ENCODE measurements around the gene ZNF236. TPM values are rescaled to one million over a fixed set of nuclear protein-coding genes. Genes with fewer than 3 reads are reported as not detected.

The ZNF236 gene
- total and polyA plus RNA-seq, 2 donors (not counting 3 experiments of a cell fraction or from before 2014, with no cell fraction given): 4.5 to 14.7 TPM

GRCh38 chr18:76839086-76839794 lies 16.9 kb downstream of the ZNF236 start:
- Histone ChIP-seq H3K9me3 (replicated peaks; ENCODE audit: control insufficient read depth, insufficient read depth, low read length) (no peaks in the 10 kb centered on the region), H3K27me3 (ENCODE audit: control insufficient read depth in 2 of 2, insufficient read depth in 2 of 2, low read length in 2 of 2) (no peaks in the 10 kb centered on the region), H3K36me3 (ENCODE audit: control insufficient read depth in 2 of 2, extremely low read depth in 1 of 2, insufficient read depth in 2 of 2, low read length in 2 of 2) (no peaks in the 10 kb centered on the region), H3K9ac (replicated peaks; ENCODE audit: extremely low read depth, insufficient read depth, low read length) (no peak overlapping the region), H3K79me2 (ENCODE audit: control insufficient read depth, insufficient read depth, low read length) (peaks cover 39% of the 10 kb centered on the region), H3K4me2 (ENCODE audit: insufficient read depth, low read length) (no peak overlapping the region), H3K27ac (ENCODE audit: insufficient read depth, low read depth, low read length) (no peak overlapping the region), H3K9me1 (replicated peaks; ENCODE audit: control insufficient read depth, extremely low read depth, insufficient read depth, low read length) (no peaks in the 10 kb centered on the region), H3K4me3 (replicated peaks in 1 of 3; ENCODE audit: insufficient read depth in 1 of 3, low read depth in 1 of 3, low read length in 3 of 3) (no peak overlapping the region), H2AFZ (ENCODE audit: low read depth, low read length) (no peak overlapping the region), H3K4me1 (ENCODE audit: control insufficient read depth, extremely low read depth, insufficient read depth, low read length) (peaks cover 8% of the 10 kb centered on the region), H4K20me1 (replicated peaks; ENCODE audit: control insufficient read depth, extremely low read depth, insufficient read depth, low read length) (no peaks in the 10 kb centered on the region)
- CTCF ChIA-PET: interaction anchor here (1.9 kb wide), 1 partner anchor 15 kb away, joined by 6 read pairs; no protein-coding TSS in a partner anchor
- intact Hi-C loops (cut with micrococcal nuclease) (no loop called here), dilution Hi-C loops (cut with MboI; ENCODE audit: extremely low pct_ligation_motif_present, low sequenced_read_pairs) (no loop called here)
- TF ChIP-seq POLR2AphosphoS5 (IDR thresholded peaks at IDR 0.05; ENCODE audit: insufficient read depth, low read depth, low read length) (no peak), FOS (IDR thresholded peaks at IDR 0.05; ENCODE audit: borderline replicate concordance, insufficient read depth, low read length) (no peak), MYC (IDR thresholded peaks at IDR 0.05; ENCODE audit: low read depth, low read length) (no peak), EZH2 (IDR thresholded peaks at IDR 0.05; ENCODE audit: borderline replicate concordance, low read depth, low read length, severe bottlenecking) (no peak), CTCF (IDR thresholded peaks at IDR 0.05; ENCODE audit: extremely low read depth in 1 of 2, insufficient read depth in 1 of 2, low read depth in 1 of 2, low read length in 2 of 2) (no peak)
- DNase-seq (ENCODE audit: low read depth, low spot score) (no peak), FAIRE-seq (no peak)
- POLR2A ChIA-PET: no interaction called here
- no TSS peak for BruUV-seq (replicated peaks)

All from endothelial cell of umbilical vein (primary cell).